HL-60 (cell line): Measurements from ENCODE around the gene NUCKS1.

Experiments used
- CTCF ChIP-seq: IDR thresholded peaks from one replicate; pipeline ENCODE4 v1.5.1; 2011; ENCODE audit warnings: low read length, control low read depth, inconsistent platforms; ENCODE audit not compliant: insufficient read depth
- GABPA ChIP-seq: IDR thresholded peaks from 2 replicates; pipeline ENCODE4 v1.6.1; 2012; ENCODE audit warnings: low read depth
- POLR2AphosphoS5 ChIP-seq: IDR thresholded peaks from 2 replicates; pipeline ENCODE4 v1.6.1; 2012; ENCODE audit warnings: low read depth
- SPI1 ChIP-seq: IDR thresholded peaks from 2 replicates; pipeline ENCODE4 v1.6.1; 2012; ENCODE audit warnings: low read depth, mild to moderate bottlenecking, borderline replicate concordance
- TF ChIP-seq, protein P1 (sequence below): IDR thresholded peaks from 2 replicates; pipeline ENCODE4 v1.6.1; 2012; ENCODE audit warnings: low read depth; ENCODE audit not compliant: insufficient replicate concordance

GRCh38 chr1:205709059-205709398 lies 41.0 kb downstream of the NUCKS1 start:
- TF ChIP-seq CTCF = no peak
- TF ChIP-seq, protein P1, sequence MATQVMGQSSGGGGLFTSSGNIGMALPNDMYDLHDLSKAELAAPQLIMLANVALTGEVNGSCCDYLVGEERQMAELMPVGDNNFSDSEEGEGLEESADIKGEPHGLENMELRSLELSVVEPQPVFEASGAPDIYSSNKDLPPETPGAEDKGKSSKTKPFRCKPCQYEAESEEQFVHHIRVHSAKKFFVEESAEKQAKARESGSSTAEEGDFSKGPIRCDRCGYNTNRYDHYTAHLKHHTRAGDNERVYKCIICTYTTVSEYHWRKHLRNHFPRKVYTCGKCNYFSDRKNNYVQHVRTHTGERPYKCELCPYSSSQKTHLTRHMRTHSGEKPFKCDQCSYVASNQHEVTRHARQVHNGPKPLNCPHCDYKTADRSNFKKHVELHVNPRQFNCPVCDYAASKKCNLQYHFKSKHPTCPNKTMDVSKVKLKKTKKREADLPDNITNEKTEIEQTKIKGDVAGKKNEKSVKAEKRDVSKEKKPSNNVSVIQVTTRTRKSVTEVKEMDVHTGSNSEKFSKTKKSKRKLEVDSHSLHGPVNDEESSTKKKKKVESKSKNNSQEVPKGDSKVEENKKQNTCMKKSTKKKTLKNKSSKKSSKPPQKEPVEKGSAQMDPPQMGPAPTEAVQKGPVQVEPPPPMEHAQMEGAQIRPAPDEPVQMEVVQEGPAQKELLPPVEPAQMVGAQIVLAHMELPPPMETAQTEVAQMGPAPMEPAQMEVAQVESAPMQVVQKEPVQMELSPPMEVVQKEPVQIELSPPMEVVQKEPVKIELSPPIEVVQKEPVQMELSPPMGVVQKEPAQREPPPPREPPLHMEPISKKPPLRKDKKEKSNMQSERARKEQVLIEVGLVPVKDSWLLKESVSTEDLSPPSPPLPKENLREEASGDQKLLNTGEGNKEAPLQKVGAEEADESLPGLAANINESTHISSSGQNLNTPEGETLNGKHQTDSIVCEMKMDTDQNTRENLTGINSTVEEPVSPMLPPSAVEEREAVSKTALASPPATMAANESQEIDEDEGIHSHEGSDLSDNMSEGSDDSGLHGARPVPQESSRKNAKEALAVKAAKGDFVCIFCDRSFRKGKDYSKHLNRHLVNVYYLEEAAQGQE = no peak
- TF ChIP-seq POLR2AphosphoS5 = no peak
- TF ChIP-seq SPI1 = no peak
- no peak for TF ChIP-seq GABPA
